A673 (cell line): ENCODE data around the gene CTNNA3. TPM values are rescaled to one million over a fixed set of nuclear protein-coding genes. Genes with fewer than 3 reads are reported as not detected.

Experiments
- BruUV-seq: library from RNA; stranded (reverse); fragments of 400-500 nt; replicated peaks from 2 replicates; lab custom pipeline; 2021; lab: Mats Ljungman, UMichigan
- CTCF ChIA-PET: fragments of 300-600 bp; sonication (Branson Sonifier 250); formaldehyde crosslinking; loops from one replicate; lab custom pipeline; 2022; ENCODE audit warnings: antibody characterized with exemption; lab: Charles Lee
- POLR2A ChIA-PET: fragments of 300-600 bp; sonication (Branson Sonifier 250); formaldehyde crosslinking; loops from one replicate; lab custom pipeline; 2022; ENCODE audit warnings: antibody characterized with exemption; ENCODE audit not compliant: low non-redundant PET; lab: Charles Lee
- DNase-seq: peaks from one replicate; pipeline ENCODE4 v3.0.0-alpha.2; 2015; ENCODE audit warnings: low spot score
- H3K27ac ChIP-seq: fragments of 200-600 bp; sonication (generic); 2 replicates; pipeline ENCODE4 v1.5.1; 2016; ENCODE audit warnings: mixed run types, low read depth, mild to moderate bottlenecking, mixed read lengths, antibody characterized with exemption, low read length; ENCODE audit not compliant: poor library complexity, severe bottlenecking
- H3K27me3 ChIP-seq: fragments of 200-600 bp; sonication (generic); replicated peaks from 2 replicates; pipeline ENCODE4 v1.6.1; 2017; ENCODE audit warnings: mixed run types, low read depth, mild to moderate bottlenecking, mixed read lengths, antibody characterized with exemption, low read length; ENCODE audit not compliant: insufficient read depth, poor library complexity
- H3K36me3 ChIP-seq: fragments of 200-600 bp; sonication (generic); 2 replicates; pipeline ENCODE4 v1.6.1; 2016; ENCODE audit warnings: mixed run types, mild to moderate bottlenecking, mixed read lengths, antibody characterized with exemption, low read length; ENCODE audit not compliant: insufficient read depth, poor library complexity, severe bottlenecking
- H3K4me1 ChIP-seq: fragments of 200-600 bp; sonication (generic); 2 replicates; pipeline ENCODE4 v1.6.1; 2017; ENCODE audit warnings: mixed run types, mild to moderate bottlenecking, mixed read lengths, antibody characterized with exemption, low read length; ENCODE audit not compliant: insufficient read depth, poor library complexity, severe bottlenecking
- H3K4me3 ChIP-seq: fragments of 200-600 bp; sonication (generic); 2 replicates; pipeline ENCODE4 v1.5.1; 2016; ENCODE audit warnings: low read depth, mixed run types, mild to moderate bottlenecking, mixed read lengths, low read length; ENCODE audit not compliant: poor library complexity, severe bottlenecking
- H3K9me3 ChIP-seq: fragments of 200-600 bp; sonication (generic); 2 replicates; pipeline ENCODE4 v1.6.1; 2016; ENCODE audit warnings: mixed run types, low read depth, mild to moderate bottlenecking, mixed read lengths, antibody characterized with exemption, low read length; ENCODE audit not compliant: poor library complexity, severe bottlenecking
- EZH2 ChIP-seq: fragments of 200-600 bp; sonication (generic); IDR thresholded peaks from 2 replicates; pipeline ENCODE4 v1.6.1; 2017; ENCODE audit warnings: borderline replicate concordance, low read depth, mild to moderate bottlenecking, mixed read lengths, antibody characterized with exemption, low read length; ENCODE audit not compliant: poor library complexity, severe bottlenecking
- intact Hi-C: fragments of 100-400 bp; cut with micrococcal nuclease; formaldehyde crosslinking; loops from one replicate; pipeline ENCODE4 v1.10.0; 2022; ENCODE audit not compliant: unreplicated experiment
- total RNA-seq: library from RNA; stranded (reverse); gene quantifications from 2 replicates; pipeline ENCODE4 v1.2.3, GENCODE V29; 2021
- TF ChIP-seq, protein P1 (sequence below): fragments of 300-800, 200-600 bp; sonication (generic); conservative IDR thresholded peaks from 2 replicates; pipeline ENCODE4 v1.5.1; 2017; ENCODE audit warnings: low read depth, mild to moderate bottlenecking, antibody characterized with exemption, low read length, moderate library complexity, mixed read lengths

The CTNNA3 gene
- total RNA-seq, 1 experiment from 2014 or later = not detected

DNA sequence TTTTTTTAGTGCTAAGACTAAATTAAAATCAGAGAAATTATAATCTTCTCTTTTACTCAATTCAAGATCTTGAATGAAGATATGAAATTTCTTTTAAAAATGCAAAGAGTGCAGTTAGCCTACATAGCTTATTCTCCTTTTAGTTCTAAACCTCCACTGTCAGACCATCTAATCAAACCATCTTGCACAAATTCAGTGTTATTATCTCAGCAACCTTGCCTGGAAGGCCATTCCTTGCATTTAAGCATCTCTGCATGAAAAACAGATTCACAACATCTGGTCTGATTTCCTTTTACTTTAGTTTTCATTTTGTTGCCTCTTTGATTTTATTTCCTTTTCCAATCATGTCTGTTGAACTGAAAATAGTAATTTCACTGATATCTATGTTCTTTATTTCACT is 1297.3 kb downstream of the CTNNA3 start:
- no peak for TF ChIP-seq EZH2
- TF ChIP-seq, protein P1, sequence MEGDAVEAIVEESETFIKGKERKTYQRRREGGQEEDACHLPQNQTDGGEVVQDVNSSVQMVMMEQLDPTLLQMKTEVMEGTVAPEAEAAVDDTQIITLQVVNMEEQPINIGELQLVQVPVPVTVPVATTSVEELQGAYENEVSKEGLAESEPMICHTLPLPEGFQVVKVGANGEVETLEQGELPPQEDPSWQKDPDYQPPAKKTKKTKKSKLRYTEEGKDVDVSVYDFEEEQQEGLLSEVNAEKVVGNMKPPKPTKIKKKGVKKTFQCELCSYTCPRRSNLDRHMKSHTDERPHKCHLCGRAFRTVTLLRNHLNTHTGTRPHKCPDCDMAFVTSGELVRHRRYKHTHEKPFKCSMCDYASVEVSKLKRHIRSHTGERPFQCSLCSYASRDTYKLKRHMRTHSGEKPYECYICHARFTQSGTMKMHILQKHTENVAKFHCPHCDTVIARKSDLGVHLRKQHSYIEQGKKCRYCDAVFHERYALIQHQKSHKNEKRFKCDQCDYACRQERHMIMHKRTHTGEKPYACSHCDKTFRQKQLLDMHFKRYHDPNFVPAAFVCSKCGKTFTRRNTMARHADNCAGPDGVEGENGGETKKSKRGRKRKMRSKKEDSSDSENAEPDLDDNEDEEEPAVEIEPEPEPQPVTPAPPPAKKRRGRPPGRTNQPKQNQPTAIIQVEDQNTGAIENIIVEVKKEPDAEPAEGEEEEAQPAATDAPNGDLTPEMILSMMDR = no peak
- H3K36me3 ChIP-seq = no peaks in the 10 kb centered on the region
- H3K27me3 ChIP-seq = no peaks in the 10 kb centered on the region
- no peaks in the 10 kb centered on the region for H3K4me1 ChIP-seq
- no TSS peak for BruUV-seq
- no peak overlapping the region for H3K4me3 ChIP-seq
- ChIA-PET POLR2A (no interaction called here), CTCF (no interaction called here)
- DNase-seq = no peak
- H3K27ac ChIP-seq = no peak overlapping the region
- no peaks in the 10 kb centered on the region for H3K9me3 ChIP-seq
- intact Hi-C loops = no loop called here

DNA sequence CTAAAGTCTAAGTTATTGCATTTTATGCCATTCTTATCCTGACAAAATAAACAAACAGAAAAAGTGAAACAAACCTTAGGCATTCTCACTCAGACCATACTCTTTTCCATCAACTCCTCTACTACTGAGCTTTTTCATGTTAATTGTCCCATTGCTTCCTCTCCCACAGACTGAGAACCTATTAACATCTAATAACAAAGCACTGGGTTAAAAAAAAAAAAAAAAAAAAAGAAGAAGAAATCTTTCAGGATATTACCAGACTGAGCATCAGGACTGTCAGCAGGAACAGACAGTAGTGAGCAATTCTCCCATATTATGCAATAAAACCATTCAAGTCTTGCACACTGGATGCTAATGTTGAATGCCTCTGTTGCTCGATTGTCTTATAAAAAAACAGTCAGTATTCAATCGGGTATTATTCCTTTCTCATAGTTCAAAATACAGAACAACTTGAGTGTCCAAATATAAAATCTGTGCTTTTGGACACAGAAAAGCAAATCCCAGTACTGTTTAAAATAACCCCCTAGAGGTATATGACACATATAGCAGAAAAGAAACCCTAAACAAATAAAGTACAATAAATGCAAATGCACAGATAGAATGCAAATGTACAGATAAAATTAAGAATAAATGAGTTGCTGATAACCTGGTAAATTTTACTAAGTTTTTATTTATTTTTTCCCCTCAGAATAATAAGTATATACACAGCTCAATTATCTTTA is 1301.5 kb downstream of the CTNNA3 start:
- POLR2A ChIA-PET = no interaction called here
- DNase-seq = no peak
- no TSS peak for BruUV-seq

DNA sequence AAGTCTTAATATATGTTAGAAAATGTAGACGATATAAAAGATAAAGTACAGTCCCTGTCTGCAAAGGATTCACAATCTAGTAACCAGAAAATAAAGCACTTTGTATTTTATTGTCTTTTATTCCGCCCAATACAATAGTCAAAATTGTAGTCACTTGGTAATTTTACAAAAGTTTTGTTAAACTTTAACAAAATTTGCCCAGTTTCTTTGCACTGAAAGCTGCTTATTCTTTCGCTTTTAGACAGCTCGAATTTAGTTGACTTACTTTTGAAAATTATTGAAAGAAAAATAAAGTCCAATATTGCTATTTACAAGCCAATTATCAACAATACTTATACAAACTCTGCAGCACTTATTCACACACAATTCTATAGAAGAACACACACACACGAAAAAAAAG is 1305.1 kb downstream of the CTNNA3 start:
- no peaks in the 10 kb centered on the region for H3K9me3 ChIP-seq
- TF ChIP-seq EZH2 = no peak
- TF ChIP-seq, protein P1 = no peak
- no peak overlapping the region for H3K27ac ChIP-seq
- H3K27me3 ChIP-seq = no peaks in the 10 kb centered on the region
- DNase-seq = no peak
- no peaks in the 10 kb centered on the region for H3K4me1 ChIP-seq
- ChIA-PET CTCF (no interaction called here), POLR2A (no interaction called here)
- intact Hi-C loops = no loop called here
- no TSS peak for BruUV-seq
- no peaks in the 10 kb centered on the region for H3K36me3 ChIP-seq
- H3K4me3 ChIP-seq = no peak overlapping the region

More for the DNA sequence above, 1301.5 kb downstream of the CTNNA3 start:
- no peaks in the 10 kb centered on the region for H3K36me3 ChIP-seq
- CTCF ChIA-PET = no interaction called here
- H3K27me3 ChIP-seq = no peaks in the 10 kb centered on the region
- no peak overlapping the region for H3K27ac ChIP-seq
- TF ChIP-seq, protein P1 = no peak
- TF ChIP-seq EZH2 = no peak
- H3K9me3 ChIP-seq = no peaks in the 10 kb centered on the region
- intact Hi-C loops = no loop called here
- H3K4me1 ChIP-seq = no peaks in the 10 kb centered on the region
- no peak overlapping the region for H3K4me3 ChIP-seq
